HepG2 (cell line): ENCODE measurements around the gene C14orf93. TPM values are rescaled to one million over a fixed set of nuclear protein-coding genes. Genes with fewer than 3 reads are reported as not detected.

Experiments
- ARID4A ChIP-seq: sonication (generic); formaldehyde crosslinking; IDR thresholded peaks from 2 replicates; pipeline ENCODE4 v1.5.0; 2020; ENCODE audit warnings: mild to moderate bottlenecking, missing genetic modification reagents, borderline replicate concordance
- BHLHE40 ChIP-seq: IDR thresholded peaks from 2 replicates; pipeline ENCODE4 v1.6.1; 2011; ENCODE audit warnings: low read length, improper control_type of control experiment
- CSRNP1 ChIP-seq: sonication (generic); formaldehyde crosslinking; IDR thresholded peaks from 2 replicates; pipeline ENCODE4 v1.8.1; 2023; ENCODE audit warnings: mild to moderate bottlenecking, missing genetic modification reagents
- DR1 ChIP-seq: sonication (generic); formaldehyde crosslinking; IDR thresholded peaks from 2 replicates; pipeline ENCODE4 v1.8.0; 2021; ENCODE audit warnings: mild to moderate bottlenecking, missing genetic modification reagents, inconsistent platforms
- DRAP1 ChIP-seq: IDR thresholded peaks from 2 replicates; pipeline ENCODE4 v1.6.1; 2016; ENCODE audit warnings: missing genetic modification reagents, missing compliant biosample characterization
- ETV5 ChIP-seq: IDR thresholded peaks from 2 replicates; pipeline ENCODE4 v1.6.1; 2018; ENCODE audit warnings: missing biosample characterization, missing genetic modification reagents, inconsistent platforms, borderline replicate concordance
- HDAC6 ChIP-seq: fragments of 200-600 bp; sonication (generic); IDR thresholded peaks from 2 replicates; pipeline ENCODE4 v1.7.0; 2017; ENCODE audit warnings: mild to moderate bottlenecking, antibody characterized with exemption, low read length, low read depth
- HINFP ChIP-seq: sonication (generic); formaldehyde crosslinking; IDR thresholded peaks from 2 replicates; pipeline ENCODE4 v1.4.0; 2020; ENCODE audit warnings: low read depth, mild to moderate bottlenecking, missing genetic modification reagents
- HOXA9 ChIP-seq: sonication (generic); formaldehyde crosslinking; IDR thresholded peaks from 2 replicates; pipeline ENCODE4 v1.8.1; 2022; ENCODE audit warnings: missing genetic modification reagents, mild to moderate bottlenecking, moderate library complexity, borderline replicate concordance
- MXI1 ChIP-seq: IDR thresholded peaks from 3 replicates; pipeline ENCODE4 v1.6.1; 2012; ENCODE audit warnings: low read depth, low read length, inconsistent platforms, borderline replicate concordance
- RFX5 ChIP-seq: IDR thresholded peaks from 2 replicates; pipeline ENCODE4 v1.6.1; 2011; ENCODE audit warnings: low read depth, low read length, improper control_type of control experiment
- STAT6 ChIP-seq: sonication (generic); formaldehyde crosslinking; IDR thresholded peaks from 2 replicates; pipeline ENCODE4 v1.4.0; 2020; ENCODE audit warnings: missing genetic modification reagents, mild to moderate bottlenecking, borderline replicate concordance
- ZBTB2 ChIP-seq: sonication (generic); formaldehyde crosslinking; IDR thresholded peaks from 2 replicates; pipeline ENCODE4 v1.8.0; 2022; ENCODE audit warnings: low read depth, missing genetic modification reagents
- ZBTB8A ChIP-seq: sonication (generic); formaldehyde crosslinking; IDR thresholded peaks from 2 replicates; pipeline ENCODE4 v1.4.0; 2020; ENCODE audit warnings: mild to moderate bottlenecking, low read depth, missing genetic modification reagents, borderline replicate concordance
- ZEB1 ChIP-seq: IDR thresholded peaks from 2 replicates; pipeline ENCODE4 v1.6.1; 2012; ENCODE audit warnings: mild to moderate bottlenecking, low read depth, inconsistent platforms; ENCODE audit not compliant: insufficient replicate concordance
- ZNF30 ChIP-seq: sonication (generic); formaldehyde crosslinking; IDR thresholded peaks from 2 replicates; pipeline ENCODE4 v1.5.0; 2020; ENCODE audit warnings: mild to moderate bottlenecking, missing genetic modification reagents
- polyA plus RNA-seq, 8 experiments: library from polyadenylated mRNA; depleted of rRNA in 3 of 8; stranded (reverse) in 7 of 8; unstranded in 1 of 8; fragments of >200 nt; fragmentation: Illumina TruSeq in 4 of 8; extraction: Trizol in 4 of 8; gene quantifications; 2 replicates each; pipeline versions ENCODE4 v1.2.1 to v1.2.3, GENCODE V29; 2011 to 2016; ENCODE audit warnings: low read depth in 4 of 8, missing spikeins in 1 of 8, mixed read lengths in 1 of 8; ENCODE audit not compliant: insufficient read depth in 1 of 8
- total RNA-seq, 5 experiments: library from RNA; depleted of rRNA; stranded (reverse); fragments of >200 nt; fragmentation: Illumina TruSeq; extraction: Trizol; gene quantifications; 2 replicates each; pipeline ENCODE4 v1.2.3, GENCODE V29; 2016; ENCODE audit warnings: low read depth in 1 of 5

The C14orf93 gene
- total and polyA plus RNA-seq, 2 of the 13 experiments (the other 11 are each of a cell fraction or from before 2014, with no cell fraction given), result 11.4 to 22.5 TPM

- TF ChIP-seq HOXA9 (CRISPR knock-in tag) (no peak), DR1 (CRISPR knock-in tag) (no peak), CSRNP1 (no peak), ETV5 (CRISPR knock-in tag) (peak; percentile 92), MXI1 (peak; percentile 86), ARID4A (no peak), DRAP1 (peak; percentile 96), ZNF30 (no peak), ZEB1 (no peak), HDAC6 (no peak), RFX5 (peak; percentile 58), ZBTB8A (CRISPR knock-in tag) (peak; percentile 93; the same call in 1 of the 2 replicates), HINFP (peak; percentile 98), ZBTB2 (CRISPR knock-in tag) (no peak), BHLHE40 (peak; percentile 76), STAT6 (peak; percentile 77)
Measured at GRCh38 chr14:22982477-22983245, 27.3 kb downstream of the C14orf93 start, which contains the start of gene AJUBA (continued).
